CD14-positive monocyte (primary cell): Measurements from ENCODE around the gene SEMA3D. TPM values are rescaled to one million over a fixed set of nuclear protein-coding genes. Genes with fewer than 3 reads are reported as not detected.

ENCODE experiments used
- DNase-seq, 3 donors: peaks; one replicate each; pipeline ENCODE4 v3.0.0-alpha.2; 2011 to 2022
- H2AFZ ChIP-seq: 2 replicates; pipeline ENCODE4 v1.6.0; 2012; ENCODE audit warnings: mild to moderate bottlenecking, low read depth, low read length, inconsistent platforms; ENCODE audit not compliant: insufficient read depth, poor library complexity, severe bottlenecking
- H3K27ac ChIP-seq, 2 donors: 1 replicate in 1 of 2; 2 replicates in 1 of 2; pipeline ENCODE4 v1.5.1; 2012 to 2013; ENCODE audit warnings: low read length in 2 of 2, control low read depth in 1 of 2, inconsistent platforms in 1 of 2, low read depth in 1 of 2, mild to moderate bottlenecking in 1 of 2
- H3K27me3 ChIP-seq, 2 donors: one replicate each; pipeline versions ENCODE4 v1.6.0 to v1.6.1; 2011 to 2013; ENCODE audit warnings: low read length in 2 of 2; ENCODE audit not compliant: control insufficient read depth in 2 of 2, insufficient read depth in 2 of 2
- H3K36me3 ChIP-seq, 2 donors: replicated peaks in 1 of 2; 1 replicate in 1 of 2; 2 replicates in 1 of 2; pipeline versions ENCODE4 v1.5.1 to v1.6.1; 2012 to 2013; ENCODE audit warnings: low read length in 2 of 2, control low read depth in 1 of 2, inconsistent platforms in 1 of 2, mild to moderate bottlenecking in 1 of 2; ENCODE audit not compliant: insufficient read depth in 2 of 2, control insufficient read depth in 1 of 2
- H3K4me1 ChIP-seq, 2 donors: 1 replicate in 1 of 2; 2 replicates in 1 of 2; pipeline versions ENCODE4 v1.5.1 to v1.6.1; 2012 to 2013; ENCODE audit warnings: low read length in 2 of 2, control low read depth in 1 of 2, inconsistent platforms in 1 of 2, mild to moderate bottlenecking in 1 of 2, moderate library complexity in 1 of 2; ENCODE audit not compliant: insufficient read depth in 2 of 2, control insufficient read depth in 1 of 2
- H3K4me2 ChIP-seq: replicated peaks from 2 replicates; pipeline ENCODE3; 2012; ENCODE audit warnings: low read length, moderate library complexity, mild to moderate bottlenecking; ENCODE audit not compliant: poor library complexity, severe bottlenecking; ENCODE audit errors: extremely low read depth
- H3K4me3 ChIP-seq, 3 experiments: fragments of 200-600 bp in 1 of 3; sonication (generic) in 1 of 3; replicated peaks in 1 of 3; 1 replicate in 2 of 3; 2 replicates in 1 of 3; pipeline ENCODE4 v1.5.1; 2011 to 2013; ENCODE audit warnings: low read length in 3 of 3, mild to moderate bottlenecking in 3 of 3, control low read depth in 2 of 3, low read depth in 2 of 3, inconsistent platforms in 1 of 3, moderate library complexity in 1 of 3
- H3K79me2 ChIP-seq: 2 replicates; pipeline ENCODE4 v1.6.0; 2012; ENCODE audit warnings: mild to moderate bottlenecking, control low read depth, inconsistent platforms, low read length, moderate library complexity; ENCODE audit not compliant: insufficient read depth
- H3K9ac ChIP-seq: 2 replicates; pipeline ENCODE4 v1.6.0; 2017; ENCODE audit warnings: low read length, mild to moderate bottlenecking; ENCODE audit not compliant: insufficient read depth, poor library complexity, severe bottlenecking
- H3K9me3 ChIP-seq, 2 donors: replicated peaks in 1 of 2; 1 replicate in 1 of 2; 2 replicates in 1 of 2; pipeline versions ENCODE4 v1.5.1 to v1.6.1; 2012 to 2013; ENCODE audit warnings: low read length in 2 of 2, control low read depth in 1 of 2; ENCODE audit not compliant: control insufficient read depth in 1 of 2, insufficient read depth in 1 of 2
- H4K20me1 ChIP-seq: 2 replicates; pipeline ENCODE4 v1.6.0; 2012; ENCODE audit warnings: mild to moderate bottlenecking, low read length, control low read depth, moderate library complexity; ENCODE audit not compliant: insufficient read depth
- H3K27ac Mint-ChIP-seq, 7 donors: one replicate each; pipeline ENCODE4 v1.8.0; 2020; ENCODE audit warnings: mild to moderate bottlenecking in 7 of 7, mixed read lengths in 7 of 7, moderate library complexity in 6 of 7, inconsistent platforms in 2 of 7
- H3K27me3 Mint-ChIP-seq, 3 donors: one replicate each; pipeline ENCODE4 v1.8.0; 2021 to 2022; ENCODE audit warnings: low read depth in 3 of 3, mild to moderate bottlenecking in 3 of 3, mixed read lengths in 3 of 3, moderate library complexity in 3 of 3, inconsistent platforms in 1 of 3
- H3K36me3 Mint-ChIP-seq, 2 donors: one replicate each; pipeline ENCODE4 v1.8.0; 2020; ENCODE audit warnings: mixed read lengths in 2 of 2, inconsistent platforms in 1 of 2, mild to moderate bottlenecking in 1 of 2
- H3K4me1 Mint-ChIP-seq: one replicate; pipeline ENCODE4 v1.8.0; 2020; ENCODE audit warnings: mild to moderate bottlenecking, mixed read lengths
- H3K4me3 Mint-ChIP-seq, 2 donors: one replicate each; pipeline ENCODE4 v1.8.0; 2020; ENCODE audit warnings: mild to moderate bottlenecking in 2 of 2, mixed read lengths in 2 of 2, moderate library complexity in 1 of 2
- H3K9me3 Mint-ChIP-seq, 7 donors: one replicate each; pipeline ENCODE4 v1.8.0; 2020 to 2022; ENCODE audit warnings: mixed read lengths in 7 of 7, mild to moderate bottlenecking in 6 of 7, moderate library complexity in 6 of 7, inconsistent platforms in 2 of 7
- WGBS: methylation state at CpG from one replicate; pipeline ENCODE4 v1.1.5; 2013; ENCODE audit warnings: missing lambda C conversion rate; ENCODE audit not compliant: insufficient coverage; 5-methylcytosine and 5-hydroxymethylcytosine counted together
- intact Hi-C, 2 donors: fragments of 100-400 bp; cut with micrococcal nuclease; formaldehyde crosslinking; loops; one replicate each; pipeline versions ENCODE4 v1.15.0 to v1.15.1; 2023
- polyA plus RNA-seq, 3 donors: library from polyadenylated mRNA; depleted of rRNA in 1 of 3; unstranded in 2 of 3; stranded (reverse) in 1 of 3; fragments of 300-500 nt in 2 of 3; fragments of >200 nt in 1 of 3; fragmentation: Illumina TruSeq in 2 of 3; gene quantifications; 1 replicate in 2 of 3; 2 replicates in 1 of 3; pipeline ENCODE4 v1.2.3, GENCODE V29; 2012 to 2021
- TF ChIP-seq, protein P1 (sequence below): fragments of 200-600 bp; IDR thresholded peaks from one replicate; pipeline ENCODE4 v1.8.0; 2022; ENCODE audit warnings: antibody characterized with exemption, mild to moderate bottlenecking

The SEMA3D gene
- polyA plus RNA-seq, 3 donors: not detected

GRCh38 chr7:85154282-85154937, 32.4 kb downstream of the SEMA3D start:
- no peaks in the 10 kb centered on the region for H3K4me1 Mint-ChIP-seq
- no peaks in the 10 kb centered on the region for H3K27me3 ChIP-seq
- no peak overlapping the region for H3K9ac ChIP-seq
- H3K27ac Mint-ChIP-seq: no peak overlapping the region
- H3K4me3 Mint-ChIP-seq: no peak overlapping the region
- no peak overlapping the region for H3K4me3 ChIP-seq
- no peaks in the 10 kb centered on the region for H3K36me3 ChIP-seq
- no peak overlapping the region for H3K27ac ChIP-seq
- no CpG with 5 or more reads among the region's 3 CpGs for WGBS
- TF ChIP-seq, protein P1, sequence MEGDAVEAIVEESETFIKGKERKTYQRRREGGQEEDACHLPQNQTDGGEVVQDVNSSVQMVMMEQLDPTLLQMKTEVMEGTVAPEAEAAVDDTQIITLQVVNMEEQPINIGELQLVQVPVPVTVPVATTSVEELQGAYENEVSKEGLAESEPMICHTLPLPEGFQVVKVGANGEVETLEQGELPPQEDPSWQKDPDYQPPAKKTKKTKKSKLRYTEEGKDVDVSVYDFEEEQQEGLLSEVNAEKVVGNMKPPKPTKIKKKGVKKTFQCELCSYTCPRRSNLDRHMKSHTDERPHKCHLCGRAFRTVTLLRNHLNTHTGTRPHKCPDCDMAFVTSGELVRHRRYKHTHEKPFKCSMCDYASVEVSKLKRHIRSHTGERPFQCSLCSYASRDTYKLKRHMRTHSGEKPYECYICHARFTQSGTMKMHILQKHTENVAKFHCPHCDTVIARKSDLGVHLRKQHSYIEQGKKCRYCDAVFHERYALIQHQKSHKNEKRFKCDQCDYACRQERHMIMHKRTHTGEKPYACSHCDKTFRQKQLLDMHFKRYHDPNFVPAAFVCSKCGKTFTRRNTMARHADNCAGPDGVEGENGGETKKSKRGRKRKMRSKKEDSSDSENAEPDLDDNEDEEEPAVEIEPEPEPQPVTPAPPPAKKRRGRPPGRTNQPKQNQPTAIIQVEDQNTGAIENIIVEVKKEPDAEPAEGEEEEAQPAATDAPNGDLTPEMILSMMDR: no peak
- peaks cover 0 to 1% (median 0%) of the 10 kb centered on the region in 3 donors for H3K27me3 Mint-ChIP-seq
- no peaks in the 10 kb centered on the region for H3K36me3 Mint-ChIP-seq
- no peak overlapping the region for H2AFZ ChIP-seq
- H3K4me2 ChIP-seq: no peak overlapping the region
- H3K4me1 ChIP-seq: no peaks in the 10 kb centered on the region
- no peaks in the 10 kb centered on the region for H4K20me1 ChIP-seq
- intact Hi-C loops: no loop called here
- DNase-seq: no peak
- H3K9me3 Mint-ChIP-seq: peaks cover 0 to 17% (median 2%) of the 10 kb centered on the region in 7 donors
- no peaks in the 10 kb centered on the region for H3K9me3 ChIP-seq
- H3K79me2 ChIP-seq: no peaks in the 10 kb centered on the region

- Histone ChIP-seq H3K4me3 (no peak overlapping the region), H3K36me3 (no peaks in the 10 kb centered on the region), H3K4me1 (no peaks in the 10 kb centered on the region), H3K27me3 (no peaks in the 10 kb centered on the region), H3K79me2 (no peaks in the 10 kb centered on the region), H4K20me1 (no peaks in the 10 kb centered on the region), H3K27ac (no peak overlapping the region), H3K9ac (no peak overlapping the region), H3K4me2 (no peak overlapping the region), H3K9me3 (no peaks in the 10 kb centered on the region), H2AFZ (no peak overlapping the region)
- H3K9me3 Mint-ChIP-seq: peaks cover 0 to 14% (median 2%) of the 10 kb centered on the region in 7 donors
- TF ChIP-seq, protein P1: no peak
- DNase-seq: no peak
- H3K4me1 Mint-ChIP-seq: no peaks in the 10 kb centered on the region
- H3K27me3 Mint-ChIP-seq: peaks cover 0 to 1% (median 0%) of the 10 kb centered on the region in 3 donors
- intact Hi-C loops: no loop called here
- no CpG with 5 or more reads among the region's 1 CpG for WGBS
- H3K27ac Mint-ChIP-seq: no peak overlapping the region
- no peak overlapping the region for H3K4me3 Mint-ChIP-seq
- no peaks in the 10 kb centered on the region for H3K36me3 Mint-ChIP-seq
These were observed 33.1 kb downstream of the SEMA3D start for GRCh38 chr7:85153715-85154114.
